KOPT-K1 (cell line): ENCODE data around the gene UNG.
"Not testable (repeated sequence)": the region's sequence is repeated elsewhere in the genome, so short reads cannot be mapped to it uniquely, and the experiment has no call there.

ENCODE experiments used
- H3K27ac ChIP-seq: fragments of 200-600 bp; sonication (generic); 2 replicates; pipeline ENCODE4 v1.5.1; 2016; ENCODE audit warnings: antibody characterized with exemption, mild to moderate bottlenecking, low read depth, low read length; ENCODE audit not compliant: poor library complexity, severe bottlenecking
- H3K36me3 ChIP-seq: fragments of 200-600 bp; sonication (generic); 2 replicates; pipeline ENCODE4 v1.5.1; 2017; ENCODE audit warnings: antibody characterized with exemption, mild to moderate bottlenecking, low read length, moderate library complexity; ENCODE audit not compliant: insufficient read depth
- H3K9me3 ChIP-seq: fragments of 200-600 bp; sonication (generic); 2 replicates; pipeline ENCODE4 v1.5.1; 2017; ENCODE audit warnings: antibody characterized with exemption, low read length, mild to moderate bottlenecking; ENCODE audit not compliant: insufficient read depth, poor library complexity, severe bottlenecking

The UNG gene

GRCh38 chr12:109097435-109098182 is at the start of gene UNG:
TSS of gene UNG (plus strand) at chr12:109097597. CDS start at chr12:109097680, 83 bp downstream.
- peaks cover 41% of the 10 kb centered on the region for H3K36me3 ChIP-seq
- H3K27ac ChIP-seq = peak within 1 kb of the TSS; percentile 91
- H3K9me3 ChIP-seq = no peaks in the 10 kb centered on the region

- H3K27ac ChIP-seq, H3K9me3 ChIP-seq, H3K36me3 ChIP-seq: not testable (repeated sequence)
Observed at GRCh38 chr12:109048706-109049105, 48.7 kb upstream of the UNG start.

- H3K27ac ChIP-seq, H3K36me3 ChIP-seq, H3K9me3 ChIP-seq: not testable (repeated sequence)
Observed at GRCh38 chr12:109049794-109050193, 47.6 kb upstream of the UNG start.

GRCh38 chr12:109052097-109052413 is 45.3 kb upstream of the UNG start:
- no peaks in the 10 kb centered on the region for H3K36me3 ChIP-seq
- H3K9me3 ChIP-seq = no peaks in the 10 kb centered on the region
- peak overlapping the region; percentile 71 for H3K27ac ChIP-seq

- Histone ChIP-seq H3K9me3 (no peaks in the 10 kb centered on the region), H3K36me3 (peaks cover 5% of the 10 kb centered on the region), H3K27ac (peak within 1 kb of the TSS; percentile 71)
Observed at GRCh38 chr12:109052414-109053323, 44.7 kb upstream of the UNG start, which contains the start of gene USP30. TSS of gene USP30 (plus strand) at chr12:109052576. CDS start at chr12:109052679, 103 bp downstream.

- Histone ChIP-seq H3K36me3 (peaks cover 13% of the 10 kb centered on the region), H3K9me3 (no peaks in the 10 kb centered on the region), H3K27ac (peak overlapping the region; percentile 71)
Observed at GRCh38 chr12:109053382-109054123, 43.8 kb upstream of the UNG start.

GRCh38 chr12:109054124-109054513 is 43.3 kb upstream of the UNG start:
- not testable (repeated sequence) for H3K9me3 ChIP-seq
- peak overlapping the region; percentile 71 for H3K27ac ChIP-seq
- H3K36me3 ChIP-seq = peaks cover 17% of the 10 kb centered on the region

- peaks cover 18% of the 10 kb centered on the region for H3K36me3 ChIP-seq
- no peaks in the 10 kb centered on the region for H3K9me3 ChIP-seq
- no peak overlapping the region for H3K27ac ChIP-seq
Observed at GRCh38 chr12:109054520-109054919, 42.9 kb upstream of the UNG start.

GRCh38 chr12:109056891-109057290 is 40.5 kb upstream of the UNG start:
- peaks cover 23% of the 10 kb centered on the region for H3K36me3 ChIP-seq
- no peaks in the 10 kb centered on the region for H3K9me3 ChIP-seq
- no peak overlapping the region for H3K27ac ChIP-seq

GRCh38 chr12:109057376-109057775 is 40.0 kb upstream of the UNG start:
- H3K9me3 ChIP-seq = no peaks in the 10 kb centered on the region
- H3K36me3 ChIP-seq = peaks cover 23% of the 10 kb centered on the region
- no peak overlapping the region for H3K27ac ChIP-seq

GRCh38 chr12:109058773-109059172 is 38.6 kb upstream of the UNG start:
- H3K9me3 ChIP-seq = peaks cover 6% of the 10 kb centered on the region
- no peak overlapping the region for H3K27ac ChIP-seq
- H3K36me3 ChIP-seq = peaks cover 31% of the 10 kb centered on the region

GRCh38 chr12:109064143-109064542 is 33.3 kb upstream of the UNG start:
- Histone ChIP-seq H3K9me3 (peaks cover 6% of the 10 kb centered on the region), H3K27ac (no peak overlapping the region), H3K36me3 (peaks cover 34% of the 10 kb centered on the region)

GRCh38 chr12:109065154-109065852 is 32.1 kb upstream of the UNG start:
- Histone ChIP-seq H3K27ac (no peak overlapping the region), H3K9me3 (peaks cover 6% of the 10 kb centered on the region), H3K36me3 (peaks cover 39% of the 10 kb centered on the region)

- Histone ChIP-seq H3K9me3 (peaks cover 6% of the 10 kb centered on the region), H3K36me3 (peaks cover 44% of the 10 kb centered on the region), H3K27ac (no peak overlapping the region)
Observed at GRCh38 chr12:109065853-109066193, 31.6 kb upstream of the UNG start.
